HG03139 (cell line): Measurements from ENCODE around the gene SLC25A23.
A peak's percentile ranks its signal among the peaks of the same experiment; 100 is the strongest.

ENCODE experiments used
- ATAC-seq: cut with Tn5 transposase; IDR thresholded peaks from one replicate; pipeline ENCODE4 v1.9.1; 2021; ENCODE audit not compliant: unreplicated experiment

SLC25A23 gene

DNA sequence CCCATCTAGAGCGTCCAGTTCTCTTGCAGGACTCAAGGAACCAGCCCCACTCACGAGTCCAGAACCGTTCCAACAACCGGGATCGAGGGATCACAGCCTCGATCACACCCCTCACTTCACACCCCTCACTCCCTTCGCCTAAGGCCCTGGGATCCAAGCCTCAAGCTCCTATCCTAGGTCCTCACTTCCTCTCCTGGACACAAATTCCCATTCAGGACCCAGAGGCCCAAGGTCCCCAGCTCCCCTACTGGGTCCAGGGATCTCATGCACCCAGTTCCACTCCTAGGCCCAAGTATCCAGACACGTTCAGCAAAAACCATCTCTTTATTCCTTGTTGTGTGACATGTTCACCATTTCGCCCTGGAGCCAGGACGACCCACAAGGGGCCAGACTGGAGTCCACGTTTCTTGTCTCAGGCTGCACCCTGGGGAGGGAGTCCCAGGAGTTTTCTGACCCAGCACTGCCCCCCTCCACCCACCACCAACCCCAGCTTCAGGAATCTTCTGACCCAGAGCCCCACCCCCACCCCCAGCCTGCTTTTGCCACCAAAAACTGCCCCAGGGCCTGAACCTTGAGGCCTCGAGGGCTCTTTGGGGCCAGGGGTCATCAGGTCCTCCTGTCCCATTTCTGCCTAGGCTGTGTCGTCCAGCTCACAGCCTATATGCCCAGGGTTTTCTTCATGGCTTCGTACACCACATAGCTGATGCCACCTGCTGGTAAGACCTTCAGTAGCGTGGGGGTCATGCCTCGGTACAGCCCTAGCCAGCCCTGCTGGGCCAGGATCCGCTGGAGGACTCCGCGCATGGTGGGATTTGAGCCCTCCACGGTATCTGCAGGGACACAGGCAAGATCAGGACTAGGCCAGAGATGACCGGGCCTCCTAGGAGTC is 33.6 kb downstream of the SLC25A23 start:
- ATAC-seq = no peak

DNA sequence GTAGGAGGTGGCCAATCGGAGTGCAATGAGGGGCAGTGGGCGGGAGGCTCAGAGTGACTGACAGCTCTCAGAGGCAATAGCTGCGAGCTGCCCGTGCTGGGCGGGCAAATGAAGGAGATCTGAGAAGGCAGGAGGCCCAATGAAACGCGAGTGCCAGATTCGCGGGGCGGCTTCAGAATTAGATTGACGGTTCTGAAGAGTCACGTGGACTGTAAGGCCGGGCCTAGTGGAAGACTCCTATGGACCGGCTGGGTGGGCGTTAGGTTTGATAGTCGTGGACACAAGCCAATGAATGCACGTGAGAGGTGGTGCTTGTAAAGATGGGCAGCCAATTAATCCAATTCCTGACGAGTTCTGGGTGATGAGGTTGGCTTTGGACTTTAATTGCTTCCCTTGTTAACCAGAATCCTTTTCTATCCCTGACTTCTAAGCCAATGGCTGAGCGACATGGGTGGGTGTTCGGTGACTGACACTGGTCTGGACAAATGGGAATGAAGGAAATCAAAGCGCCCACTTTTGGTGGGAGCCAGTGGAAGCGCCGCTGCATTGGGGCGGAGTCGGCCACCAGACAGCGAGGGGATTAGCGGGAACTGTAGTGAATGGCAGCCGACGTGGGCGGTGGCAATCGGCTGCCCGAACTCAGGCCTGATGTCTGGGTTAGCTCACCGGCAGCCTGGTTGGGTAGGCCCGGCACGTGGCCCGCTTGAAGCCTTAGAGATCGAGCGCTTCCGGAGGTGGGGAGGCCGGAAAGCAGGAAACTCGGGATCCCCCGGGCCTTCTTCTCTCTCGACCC is 34.5 kb downstream of the SLC25A23 start:
- ATAC-seq = peak; percentile 77

DNA sequence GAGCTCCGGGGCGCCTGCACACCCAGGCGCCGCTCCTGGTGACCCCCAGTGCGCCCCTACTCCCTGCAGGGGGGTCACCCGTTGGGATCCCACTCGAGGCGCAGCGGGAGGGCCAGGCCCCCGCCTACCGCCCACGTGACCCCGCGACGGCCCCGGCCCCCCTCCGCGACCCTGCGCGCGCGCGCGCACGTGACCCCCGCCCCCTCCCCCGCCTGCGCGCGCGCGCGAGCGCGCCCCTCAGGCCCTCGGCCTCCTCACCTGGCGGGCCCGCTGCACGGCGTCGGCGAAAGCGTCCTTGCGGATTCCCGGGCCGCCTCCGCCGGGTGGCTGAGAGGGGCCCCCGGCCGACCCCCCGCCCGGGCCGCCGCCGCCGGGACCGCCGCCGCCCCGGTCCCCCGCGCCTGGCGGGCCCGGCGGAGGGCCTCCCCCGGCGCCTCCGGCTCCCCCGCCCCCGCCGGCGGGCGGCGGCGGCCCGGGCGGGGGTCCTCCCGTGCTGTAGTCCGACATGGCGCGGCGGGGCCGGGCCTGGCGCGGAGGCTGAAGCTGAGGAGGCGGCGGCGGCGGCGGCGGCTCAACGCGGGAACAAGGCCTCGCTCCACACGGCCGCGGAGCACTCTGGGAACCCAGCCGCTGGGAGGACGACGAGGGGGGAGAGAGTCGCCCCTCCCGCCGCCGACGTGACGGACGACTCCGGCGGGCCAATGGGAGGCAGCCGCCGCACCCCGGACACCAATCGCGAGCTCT is 35.2 kb downstream of the SLC25A23 start, which contains the start of gene KHSRP:
TSS of gene KHSRP (minus strand) at position 617 of the 744 bp plus-strand sequence. CDS start at position 507, 110 bp downstream.
- no peak for ATAC-seq

DNA sequence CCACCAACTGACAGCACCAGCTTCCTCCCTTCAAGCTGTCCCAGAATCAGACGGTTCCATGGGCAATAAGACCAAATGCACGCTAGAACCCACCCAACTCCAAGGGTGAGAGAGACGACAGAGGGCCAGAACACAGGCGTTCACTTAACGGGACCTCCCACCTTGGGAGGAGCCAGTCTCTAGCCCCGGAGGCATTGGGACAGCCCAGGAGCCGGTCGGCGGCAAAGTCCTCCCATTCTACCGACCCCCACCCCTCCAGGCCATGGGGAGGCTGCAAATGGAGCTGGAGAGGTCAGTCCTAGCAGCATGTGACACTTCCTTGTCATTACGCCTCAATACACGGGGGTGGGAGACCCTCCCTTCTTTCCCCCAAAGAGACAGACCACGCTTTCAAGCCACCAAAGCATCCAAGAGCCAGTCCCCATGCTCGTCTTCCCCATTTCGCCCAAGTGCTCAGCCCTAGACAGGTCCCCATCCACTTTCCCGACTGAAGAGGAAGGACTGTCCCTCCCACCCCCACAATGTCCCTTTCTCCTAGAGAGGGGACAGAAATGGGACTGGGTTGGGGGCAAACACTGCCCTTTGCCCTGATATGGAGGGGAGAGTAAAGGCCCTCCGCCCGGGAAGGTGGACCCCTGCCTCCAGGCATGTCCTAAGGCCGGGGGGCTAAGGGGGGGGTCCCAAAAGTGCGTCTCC is 35.9 kb downstream of the SLC25A23 start:
- ATAC-seq = no peak

DNA sequence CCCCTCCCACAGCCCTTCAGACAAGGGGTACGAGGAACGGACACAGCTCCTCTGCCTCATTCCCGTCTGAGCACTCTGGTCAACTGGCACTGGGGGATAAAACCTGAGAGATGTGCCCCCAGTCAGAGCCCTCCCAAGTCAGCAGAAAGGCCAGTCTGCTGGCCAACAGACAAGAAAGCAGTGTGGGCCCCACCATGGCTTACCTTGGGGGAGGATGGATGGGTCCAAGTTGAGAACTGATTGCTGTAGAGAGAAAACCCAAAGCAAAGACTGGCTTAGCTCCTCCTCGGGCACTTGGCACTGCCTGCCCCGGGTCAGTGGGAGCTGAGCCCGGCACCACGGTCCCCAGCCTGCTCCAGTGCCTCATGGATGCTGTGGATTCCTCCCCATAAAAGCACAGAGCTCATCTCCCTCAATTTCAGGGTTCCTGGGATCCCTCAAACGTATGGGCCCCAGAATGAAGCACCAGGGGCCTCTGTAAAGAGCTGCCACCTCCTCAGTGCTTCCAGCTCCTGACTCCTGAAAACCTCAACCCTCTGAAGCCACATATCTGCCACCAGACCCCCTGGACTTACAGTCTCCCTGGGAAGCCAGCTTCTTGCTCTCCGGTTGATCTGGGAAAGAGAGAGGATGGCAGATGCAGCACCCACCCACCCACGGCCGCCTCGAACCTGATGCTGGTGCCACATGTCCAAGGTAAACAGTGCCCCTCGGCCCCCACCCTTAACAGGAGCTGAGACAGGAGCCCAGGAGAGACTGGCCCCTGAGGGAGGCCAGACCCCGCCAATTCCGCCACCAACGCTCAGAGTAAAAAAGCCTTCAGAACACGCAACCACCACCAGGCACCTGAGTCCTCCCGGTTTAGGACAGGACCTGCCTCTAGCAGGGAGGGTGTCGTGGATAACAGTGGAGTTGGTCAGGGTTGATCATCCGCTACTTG is 38.2 kb downstream of the SLC25A23 start:
- ATAC-seq = no peak

DNA sequence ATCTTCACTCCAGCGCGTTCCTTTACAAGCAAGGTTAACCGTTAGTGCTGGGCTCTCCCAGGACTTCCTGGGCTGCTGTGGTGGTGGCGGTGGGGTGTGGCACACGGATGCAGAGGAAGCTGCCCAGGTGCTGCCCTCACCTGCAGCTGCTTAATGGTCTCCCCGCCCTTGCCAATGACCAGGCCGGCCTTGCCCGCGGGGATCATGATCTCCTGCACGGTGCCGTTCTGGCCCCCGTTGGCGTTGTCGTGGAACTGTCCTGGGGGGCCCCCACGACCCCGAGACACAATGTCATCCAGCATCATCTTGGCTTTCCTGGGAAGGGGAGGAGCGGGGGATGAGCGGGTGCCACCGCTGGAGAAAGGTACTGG is 41.0 kb downstream of the SLC25A23 start:
- ATAC-seq = no peak

DNA sequence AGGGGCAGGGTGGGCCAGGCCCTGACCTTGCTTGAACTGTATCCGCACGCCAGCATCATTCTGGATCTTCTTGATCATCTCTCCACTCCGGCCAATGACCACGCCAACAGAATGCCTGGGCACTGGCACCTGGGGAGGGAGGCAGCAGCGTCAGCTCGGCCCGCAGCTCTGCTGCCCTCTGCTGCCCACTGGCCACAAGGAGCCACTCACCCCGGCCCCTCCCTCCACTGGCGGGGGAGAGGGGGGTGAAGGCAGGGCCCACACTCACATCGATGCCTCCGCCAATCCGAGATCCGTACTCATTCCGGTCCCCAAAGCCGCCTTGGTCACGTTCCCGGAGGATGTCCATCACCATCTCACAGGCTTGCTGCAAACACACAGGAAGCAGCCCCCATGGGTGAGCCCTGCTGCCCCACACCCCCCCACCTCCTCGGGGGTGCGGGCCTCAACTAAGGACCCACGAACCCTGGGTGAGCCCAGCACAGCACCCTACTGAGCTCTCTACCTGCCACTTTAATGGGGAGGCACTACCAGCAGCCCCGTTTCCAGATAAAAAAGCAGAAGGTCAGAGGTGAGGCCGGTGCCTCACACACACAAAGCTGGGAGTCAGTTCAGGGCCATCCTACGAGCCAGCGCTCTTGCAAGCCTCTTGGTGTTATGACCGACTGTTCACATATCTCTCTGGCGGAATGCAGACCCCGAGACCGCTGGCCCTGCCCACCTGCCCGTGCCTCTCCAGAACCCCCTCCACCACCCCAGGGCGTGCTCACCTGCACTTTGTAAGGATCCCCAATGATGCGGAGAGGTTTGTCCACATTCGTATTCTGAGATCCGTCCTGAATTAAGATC is 41.7 kb downstream of the SLC25A23 start:
- no peak for ATAC-seq

DNA sequence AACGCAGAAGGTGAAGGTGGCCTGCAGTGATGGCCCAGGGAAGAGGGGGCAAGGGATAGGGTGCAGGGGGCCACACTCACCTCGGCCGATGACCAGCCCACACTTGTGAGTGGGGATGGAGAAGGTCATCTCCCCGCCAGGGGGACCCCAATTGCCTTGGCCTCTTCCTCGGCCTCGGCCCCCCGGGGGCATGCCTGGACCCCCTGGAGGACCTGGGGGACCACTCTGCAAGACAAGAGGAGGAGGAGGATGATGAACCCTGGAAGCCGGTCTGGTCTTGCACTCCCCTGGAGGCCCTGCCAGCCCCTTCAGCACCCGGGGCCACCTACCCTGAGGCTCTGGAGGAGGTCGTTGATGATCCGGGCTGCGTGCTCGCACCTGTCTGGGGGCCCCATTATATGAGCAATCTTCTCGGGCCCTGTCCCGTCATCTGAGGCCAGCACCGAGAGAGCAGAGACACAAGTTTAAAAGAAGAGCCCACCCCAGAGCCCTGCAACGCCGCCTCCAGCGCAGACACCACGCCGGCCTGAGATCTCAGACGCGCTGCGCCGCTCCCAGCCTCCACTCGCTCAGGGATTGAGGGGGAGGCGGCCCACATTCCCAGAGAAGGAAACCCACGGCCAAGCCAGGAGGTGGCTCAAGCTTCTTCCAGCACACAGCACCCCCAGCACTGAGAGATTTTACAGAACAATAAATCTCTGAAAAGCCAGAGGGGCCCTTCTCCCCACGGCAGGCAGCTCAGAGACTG is 42.8 kb downstream of the SLC25A23 start:
- no peak for ATAC-seq

DNA sequence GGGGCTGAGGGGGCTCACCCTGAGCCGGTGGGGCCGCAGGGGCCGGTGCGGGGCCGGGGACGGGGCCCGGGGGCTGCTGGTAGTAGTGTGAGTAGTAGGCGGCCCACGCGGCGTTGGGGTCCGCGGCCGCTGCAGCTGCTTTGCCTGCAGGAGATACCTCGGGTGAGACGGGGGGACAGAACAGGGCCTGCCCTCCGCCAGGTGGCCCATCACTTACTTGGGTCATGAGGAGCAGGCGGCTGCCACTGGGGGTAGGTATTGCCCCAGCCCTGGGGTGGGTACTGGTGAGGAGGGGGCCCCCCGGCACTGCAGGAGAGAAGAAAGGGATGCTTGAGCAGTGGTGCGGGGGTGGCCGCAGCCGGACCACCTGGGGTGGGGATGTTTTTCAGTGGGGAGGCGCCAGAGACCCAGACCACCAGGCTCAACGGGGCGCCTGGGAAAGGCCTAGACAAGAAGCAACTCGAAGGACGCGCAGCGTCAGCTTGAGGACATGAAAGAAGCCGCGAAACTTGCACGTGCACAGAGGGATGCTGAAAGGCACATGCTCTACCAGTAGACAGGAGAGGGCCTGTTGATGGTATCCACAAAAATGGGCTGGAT is 43.9 kb downstream of the SLC25A23 start:
- no peak for ATAC-seq

DNA sequence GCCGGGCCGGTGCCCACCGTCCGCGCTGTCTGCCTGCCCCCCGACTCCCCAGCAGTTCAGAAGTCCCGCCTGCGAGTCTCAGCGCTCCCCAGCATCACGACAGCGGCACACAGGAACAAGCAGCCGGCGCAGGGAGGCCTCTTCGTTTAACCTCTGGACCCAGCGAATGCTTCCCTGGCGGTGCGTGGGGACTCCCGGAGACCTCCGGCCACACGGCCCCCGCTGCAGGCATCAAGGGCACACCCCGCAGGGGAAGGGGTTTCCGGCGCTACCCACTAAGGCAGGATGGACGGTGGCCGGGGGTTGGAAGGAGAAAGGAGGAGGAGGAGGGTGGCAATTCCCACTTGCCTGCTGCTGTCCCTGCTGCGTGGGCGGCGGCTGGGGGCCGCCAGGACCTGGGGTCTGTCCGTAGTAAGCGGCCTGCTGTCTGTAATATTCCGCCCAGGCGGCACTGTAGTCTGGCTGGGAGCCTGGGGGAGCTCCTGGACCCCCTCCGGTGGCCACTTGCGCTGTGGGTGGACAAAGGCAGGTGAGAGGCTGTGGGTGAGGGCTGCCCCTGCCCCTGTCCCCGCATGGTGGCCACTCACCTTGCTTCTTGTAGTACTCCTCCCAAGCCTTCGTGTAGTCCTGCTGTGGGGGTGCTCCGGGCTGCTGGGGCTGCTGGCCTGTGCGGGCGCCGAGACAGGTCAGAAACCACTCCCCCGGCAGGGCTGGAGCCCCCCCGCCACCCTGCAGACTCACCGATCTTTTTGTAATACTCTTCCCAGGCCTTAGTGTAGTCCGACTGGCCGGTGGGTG is 44.6 kb downstream of the SLC25A23 start:
- ATAC-seq = no peak

DNA sequence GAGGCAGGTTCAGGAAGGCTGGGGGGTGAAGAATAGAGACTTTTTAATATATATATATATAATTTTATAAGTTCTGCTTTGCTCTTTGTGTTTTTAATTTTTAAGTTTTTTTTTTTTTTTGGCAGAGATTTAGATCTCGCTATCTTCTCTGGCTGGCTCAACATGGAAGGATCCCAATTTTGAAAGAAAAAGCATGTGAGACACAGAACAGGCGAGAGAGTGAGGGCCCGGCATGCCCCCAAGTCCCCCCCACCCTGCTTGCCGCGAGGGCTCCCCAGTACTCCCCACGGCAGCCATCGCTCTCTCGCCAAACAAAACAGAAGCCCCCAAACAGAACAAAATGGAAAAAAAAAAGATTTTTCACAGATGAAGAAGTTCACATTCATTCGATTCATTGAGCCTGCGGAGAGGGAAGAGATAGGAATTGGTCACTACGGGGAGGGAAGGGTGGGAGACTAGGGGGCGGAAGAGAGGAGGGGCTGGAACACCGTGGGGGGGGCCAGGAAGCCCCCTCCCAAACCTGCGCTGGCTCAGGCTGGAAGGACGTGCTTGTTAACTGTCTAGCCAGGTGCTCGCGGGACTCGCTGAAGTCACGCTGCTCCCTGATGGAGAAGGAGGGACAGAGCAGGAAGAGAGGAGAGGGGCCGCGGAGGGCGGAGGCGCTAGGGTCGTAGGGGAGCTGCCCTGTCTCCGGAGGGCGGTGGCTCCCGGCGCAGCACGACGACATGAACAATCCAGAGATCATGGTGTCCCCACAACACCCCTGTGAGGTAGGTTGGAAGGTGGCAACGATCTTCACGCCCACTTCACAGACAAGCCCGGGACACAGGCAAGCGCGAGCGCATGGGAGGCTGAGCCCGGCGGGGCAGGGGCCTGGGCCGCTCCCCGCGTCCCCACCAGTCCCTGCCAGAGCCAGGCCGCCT is 45.6 kb downstream of the SLC25A23 start:
- ATAC-seq = no peak

DNA sequence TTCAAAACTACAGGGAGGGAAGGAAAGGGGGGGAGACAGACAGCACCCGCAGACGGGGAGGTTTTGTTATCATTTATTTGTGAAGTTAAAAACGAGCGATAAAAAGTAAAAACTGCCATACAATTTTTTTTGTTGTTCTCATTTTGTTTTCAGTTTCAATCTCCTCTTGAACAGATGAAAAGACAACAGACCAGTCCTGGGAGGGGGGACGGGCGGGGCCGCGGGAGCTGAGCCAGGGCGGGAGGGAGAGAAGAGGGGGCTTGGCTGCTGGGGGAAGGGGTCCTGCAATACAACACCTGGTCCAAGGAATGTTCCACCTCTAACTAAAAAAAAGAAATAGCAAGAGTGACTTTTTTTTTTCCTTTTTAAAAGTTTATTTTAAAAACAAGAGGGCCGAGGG is 46.3 kb downstream of the SLC25A23 start:
- no peak for ATAC-seq

DNA sequence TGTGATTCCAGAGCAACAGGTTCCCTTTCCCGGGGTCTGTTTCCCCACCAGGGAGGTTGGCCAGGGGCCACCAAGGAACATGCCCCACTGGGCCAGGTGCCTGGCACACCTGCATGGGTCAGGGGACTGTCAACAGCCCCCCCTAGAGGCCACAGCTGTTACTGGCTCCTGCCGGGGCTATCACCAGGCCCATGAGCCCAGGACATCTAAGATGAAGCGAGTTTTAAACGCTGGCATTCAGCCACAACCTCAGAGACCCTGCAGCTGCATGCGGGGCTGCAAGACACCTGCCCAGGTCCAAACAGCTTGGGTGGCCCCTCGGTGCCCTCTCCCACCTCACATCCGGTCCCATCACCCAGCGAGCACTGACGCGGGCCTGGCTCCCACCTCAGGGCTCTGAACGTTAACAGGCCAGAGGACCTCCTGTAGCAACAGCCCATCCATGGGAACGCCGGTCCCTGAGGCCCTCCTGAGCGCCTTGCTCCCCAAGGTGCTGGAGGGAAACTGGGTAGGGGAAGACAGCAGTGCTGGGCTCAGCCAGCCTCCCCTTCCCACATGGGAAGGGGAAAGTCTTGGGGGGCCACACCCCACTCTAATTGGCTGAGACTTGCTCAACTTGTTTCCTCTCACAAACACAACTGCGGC is 47.0 kb downstream of the SLC25A23 start:
- ATAC-seq = no peak

DNA sequence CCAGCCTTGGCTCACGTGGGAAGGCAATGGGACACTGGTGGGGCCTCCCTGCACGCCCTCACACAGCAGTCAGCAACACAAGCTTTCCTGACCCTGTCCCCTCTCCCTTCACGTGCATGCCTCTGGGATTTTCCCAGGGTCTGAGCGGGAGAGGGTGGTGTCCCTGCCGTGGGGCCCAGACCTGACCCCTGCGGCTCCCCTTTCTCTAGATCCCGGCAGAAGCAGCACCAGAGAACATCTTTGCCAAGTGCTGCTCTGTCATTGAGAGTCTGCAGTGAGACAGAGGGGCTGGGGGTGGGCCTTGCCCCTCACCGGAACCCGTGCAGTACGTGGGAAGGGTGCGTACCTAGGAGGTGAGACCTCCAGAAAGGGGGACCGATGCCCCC is 47.5 kb downstream of the SLC25A23 start:
- ATAC-seq = no peak

DNA sequence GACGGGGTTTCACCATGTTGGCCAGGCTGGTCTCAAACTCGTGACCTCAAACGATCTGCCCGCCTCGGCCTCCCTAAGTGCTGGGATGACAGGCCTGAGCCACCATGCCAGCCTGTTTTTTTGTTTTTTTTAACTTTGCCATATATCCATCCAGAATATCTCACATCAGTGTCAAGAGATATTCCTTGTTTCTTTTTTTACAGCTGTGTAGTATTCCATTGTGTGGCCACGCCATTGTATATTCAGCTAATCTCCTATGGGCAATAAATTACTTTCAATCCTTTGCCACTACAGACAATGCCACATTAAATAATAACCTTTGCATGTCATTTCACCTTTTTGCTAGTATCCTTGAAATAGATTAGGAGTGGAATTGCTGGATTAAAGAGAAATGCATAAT is 50.2 kb downstream of the SLC25A23 start:
- no peak for ATAC-seq
